Stomach (tissue), 4 donors: ENCODE measurements around the gene REX1BD.

Experiments
- EP300 ChIP-seq: sonication (generic); formaldehyde crosslinking; IDR thresholded peaks from one replicate; pipeline ENCODE4 v1.6.1; 2017; ENCODE audit warnings: antibody characterized with exemption
- POLR2A ChIP-seq, 4 donors: fragments of 450-650 bp; IDR thresholded peaks; one replicate each; pipeline ENCODE4 v1.6.1; 2016; ENCODE audit warnings: antibody characterized with exemption in 4 of 4, control low read depth in 2 of 4, mild to moderate bottlenecking in 1 of 4, moderate library complexity in 1 of 4
- POLR2AphosphoS5 ChIP-seq, 3 donors: sonication (generic); formaldehyde crosslinking; IDR thresholded peaks; one replicate each; pipeline ENCODE4 v1.6.1; 2016; ENCODE audit warnings: antibody characterized with exemption in 3 of 3
- TF ChIP-seq, protein P1 (sequence below), 7 experiments: fragments of 450-650 bp in 4 of 7; fragments of 200-600 bp in 3 of 7; sonication (generic) in 3 of 7; IDR thresholded peaks; one replicate each; pipeline ENCODE4 v1.5.1; 2016 to 2019; ENCODE audit warnings: antibody characterized with exemption in 7 of 7, control low read depth in 2 of 7, mild to moderate bottlenecking in 1 of 7

DNA sequence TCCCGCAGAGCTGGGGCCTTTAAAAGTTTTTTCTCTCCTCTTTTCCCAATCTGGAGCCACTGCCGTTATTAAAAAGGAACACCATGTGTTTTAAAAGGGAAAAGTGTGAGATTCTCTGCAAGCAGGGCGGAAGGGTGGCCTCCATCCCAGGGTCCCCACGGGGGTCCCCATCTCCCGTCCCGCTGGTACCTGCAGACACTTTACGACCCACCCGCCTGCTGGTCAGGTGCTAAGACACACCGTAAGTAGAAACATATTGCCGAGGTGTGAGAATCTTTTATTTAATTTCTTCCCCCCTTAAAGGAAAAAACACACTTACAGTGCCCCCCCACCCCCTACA, 16.2 kb downstream of the REX1BD start:
- TF ChIP-seq, protein P1, sequence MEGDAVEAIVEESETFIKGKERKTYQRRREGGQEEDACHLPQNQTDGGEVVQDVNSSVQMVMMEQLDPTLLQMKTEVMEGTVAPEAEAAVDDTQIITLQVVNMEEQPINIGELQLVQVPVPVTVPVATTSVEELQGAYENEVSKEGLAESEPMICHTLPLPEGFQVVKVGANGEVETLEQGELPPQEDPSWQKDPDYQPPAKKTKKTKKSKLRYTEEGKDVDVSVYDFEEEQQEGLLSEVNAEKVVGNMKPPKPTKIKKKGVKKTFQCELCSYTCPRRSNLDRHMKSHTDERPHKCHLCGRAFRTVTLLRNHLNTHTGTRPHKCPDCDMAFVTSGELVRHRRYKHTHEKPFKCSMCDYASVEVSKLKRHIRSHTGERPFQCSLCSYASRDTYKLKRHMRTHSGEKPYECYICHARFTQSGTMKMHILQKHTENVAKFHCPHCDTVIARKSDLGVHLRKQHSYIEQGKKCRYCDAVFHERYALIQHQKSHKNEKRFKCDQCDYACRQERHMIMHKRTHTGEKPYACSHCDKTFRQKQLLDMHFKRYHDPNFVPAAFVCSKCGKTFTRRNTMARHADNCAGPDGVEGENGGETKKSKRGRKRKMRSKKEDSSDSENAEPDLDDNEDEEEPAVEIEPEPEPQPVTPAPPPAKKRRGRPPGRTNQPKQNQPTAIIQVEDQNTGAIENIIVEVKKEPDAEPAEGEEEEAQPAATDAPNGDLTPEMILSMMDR (IDR thresholded peaks at IDR 0.05): no peak
- TF ChIP-seq EP300 (no peak), POLR2A (IDR thresholded peaks at IDR 0.05) (no peak), POLR2AphosphoS5 (IDR thresholded peaks at IDR 0.05) (no peak)
